GM12878 (cell line): ENCODE measurements around the gene LMX1B. TPM values are rescaled to one million over a fixed set of nuclear protein-coding genes. Genes with fewer than 3 reads are reported as not detected.

Experiments
- BACH1 ChIP-seq: fragments of 450-650 bp; IDR thresholded peaks from 2 replicates; pipeline ENCODE4 v1.6.1; 2017; ENCODE audit warnings: mild to moderate bottlenecking, borderline replicate concordance
- BCLAF1 ChIP-seq: fragments of 450-650 bp; IDR thresholded peaks from 2 replicates; pipeline ENCODE4 v1.6.1; 2017; ENCODE audit warnings: antibody characterized with exemption, mild to moderate bottlenecking, moderate library complexity
- CBX5 ChIP-seq: sonication (generic); IDR thresholded peaks from 2 replicates; pipeline ENCODE4 v1.6.1; 2016; ENCODE audit warnings: low read depth, moderate library complexity, mild to moderate bottlenecking, inconsistent platforms
- E2F8 ChIP-seq: fragments of 450-650 bp; IDR thresholded peaks from 2 replicates; pipeline ENCODE4 v1.6.1; 2018; ENCODE audit warnings: mild to moderate bottlenecking, low read depth, moderate library complexity; ENCODE audit not compliant: partially characterized antibody
- ESRRA ChIP-seq: IDR thresholded peaks from 2 replicates; pipeline ENCODE4 v1.6.1; 2012; ENCODE audit warnings: mild to moderate bottlenecking, low read length, improper control_type of control experiment
- HCFC1 ChIP-seq: fragments of 150-350 bp; IDR thresholded peaks from 2 replicates; pipeline ENCODE4 v1.6.1; 2014; ENCODE audit warnings: low read length
- HDAC6 ChIP-seq: fragments of 200-600 bp; sonication (generic); IDR thresholded peaks from one replicate; pipeline ENCODE4 v1.8.0; 2017; ENCODE audit warnings: antibody characterized with exemption; ENCODE audit not compliant: unreplicated experiment
- MEF2B ChIP-seq: fragments of 450-650 bp; IDR thresholded peaks from 2 replicates; pipeline ENCODE4 v1.6.1; 2018; ENCODE audit warnings: mild to moderate bottlenecking, moderate library complexity; ENCODE audit not compliant: partially characterized antibody, poor library complexity, severe bottlenecking
- RBBP5 ChIP-seq: fragments of 200-600 bp; sonication (generic); conservative IDR thresholded peaks from 2 replicates; pipeline ENCODE4 v1.6.1; 2016
- STAT1 ChIP-seq: fragments of 450-650 bp; conservative IDR thresholded peaks from 2 replicates; pipeline ENCODE4 v1.6.1; 2014; ENCODE audit warnings: antibody characterized with exemption, mild to moderate bottlenecking
- STAT3 ChIP-seq: IDR thresholded peaks from 2 replicates; pipeline ENCODE4 v1.6.1; 2011; ENCODE audit warnings: low read depth, low read length, improper control_type of control experiment
- SUPT20H ChIP-seq: IDR thresholded peaks from 2 replicates; pipeline ENCODE4 v1.6.1; 2011; ENCODE audit warnings: low read depth, mild to moderate bottlenecking, low read length, moderate library complexity, borderline replicate concordance; ENCODE audit not compliant: control insufficient read depth
- polyA plus RNA-seq, 11 experiments: library from polyadenylated mRNA; depleted of rRNA in 4 of 11; unstranded in 6 of 11; stranded (reverse) in 5 of 11; fragments of >200 nt; fragmentation: Nextera tagmentation in 4 of 11; fragmentation: Illumina TruSeq in 1 of 11; extraction: Ambion mirVana in 4 of 11; extraction: Trizol in 1 of 11; gene quantifications; 1 replicate in 1 of 11; 2 replicates in 10 of 11; pipeline versions ENCODE4 v1.2.1 to v1.2.3, GENCODE V29; 2011 to 2016; ENCODE audit warnings: inconsistent platforms in 2 of 11, missing spikeins in 2 of 11, low read depth in 1 of 11
- total RNA-seq, 4 experiments: library from RNA; depleted of rRNA in 3 of 4; stranded (reverse); fragments of >200 nt in 3 of 4; fragmentation: Illumina TruSeq in 1 of 4; extraction: Trizol in 1 of 4; gene quantifications; 2 replicates each; pipeline versions ENCODE4 v1.2.1 to v1.2.3, GENCODE V29; 2013 to 2021

LMX1B gene
- total and polyA plus RNA-seq, 10 of the 15 experiments (the other 5 are each of a cell fraction or from before 2014, with no cell fraction given) = not detected

- TF ChIP-seq RBBP5 (no peak), E2F8 (no peak), HDAC6 (no peak), ESRRA (no peak), HCFC1 (no peak), CBX5 (no peak), STAT1 (no peak), MEF2B (no peak), BCLAF1 (no peak), SUPT20H (no peak), STAT3 (no peak), BACH1 (no peak)
Measured at GRCh38 chr9:126626926-126627233, 13.2 kb downstream of the LMX1B start (continued).
